HG03442 (cell line): ENCODE data around the gene STX2.
"Not testable (repeated sequence)": the region's sequence is repeated elsewhere in the genome, so short reads cannot be mapped to it uniquely, and the experiment has no call there.

Experiments
- ATAC-seq: cut with Tn5 transposase; IDR thresholded peaks from one replicate; pipeline ENCODE4 v1.9.1; 2021; ENCODE audit warnings: mild to moderate bottlenecking, moderate library complexity; ENCODE audit not compliant: unreplicated experiment

STX2 gene

GRCh38 chr12:130803702-130804101, 35.3 kb downstream of the STX2 start:
- no peak for ATAC-seq

GRCh38 chr12:130800312-130800711, 38.7 kb downstream of the STX2 start:
- ATAC-seq: no peak

GRCh38 chr12:130799051-130799450, 40.0 kb downstream of the STX2 start:
- no peak for ATAC-seq

GRCh38 chr12:130796985-130797686, 41.9 kb downstream of the STX2 start:
- peak; percentile 95 for ATAC-seq

- ATAC-seq: no peak
Measured at GRCh38 chr12:130795906-130796305, 43.1 kb downstream of the STX2 start.

- no peak for ATAC-seq
Measured at GRCh38 chr12:130793554-130793849, 45.5 kb downstream of the STX2 start.

- no peak for ATAC-seq
Measured at GRCh38 chr12:130792821-130793553, 46.1 kb downstream of the STX2 start.

- ATAC-seq: no peak
Measured at GRCh38 chr12:130791629-130792028, 47.4 kb downstream of the STX2 start.

- no peak for ATAC-seq
Measured at GRCh38 chr12:130788515-130788914, 50.5 kb downstream of the STX2 start.

GRCh38 chr12:130787445-130788410, 51.3 kb downstream of the STX2 start:
- ATAC-seq: no peak

GRCh38 chr12:130787041-130787440, 52.0 kb downstream of the STX2 start:
- ATAC-seq: no peak

- ATAC-seq: no peak
Measured at GRCh38 chr12:130783110-130783715, 55.8 kb downstream of the STX2 start.

- ATAC-seq: not testable (repeated sequence)
Measured at GRCh38 chr12:130782245-130782644, 56.8 kb downstream of the STX2 start.

- ATAC-seq: no peak
Measured at GRCh38 chr12:130780880-130781575, 58.0 kb downstream of the STX2 start.

GRCh38 chr12:130780325-130780724, 58.7 kb downstream of the STX2 start:
- no peak for ATAC-seq

GRCh38 chr12:130778776-130779175, 60.3 kb downstream of the STX2 start:
- ATAC-seq: no peak

GRCh38 chr12:130776857-130777339, 62.2 kb downstream of the STX2 start:
- no peak for ATAC-seq

GRCh38 chr12:130775953-130776856, 62.8 kb downstream of the STX2 start:
- peak; percentile 66 for ATAC-seq

- no peak for ATAC-seq
Measured at GRCh38 chr12:130770413-130771028, 68.5 kb downstream of the STX2 start.
